ENCODE measurements around the gene P3H4. TPM values are rescaled to one million over a fixed set of nuclear protein-coding genes. Genes with fewer than 3 reads are reported as not detected.
"Not testable (repeated sequence)": the region's sequence is repeated elsewhere in the genome, so short reads cannot be mapped to it uniquely, and the experiment has no call there.

The P3H4 gene
- total RNA-seq, result 10 to 100 TPM; 15.8 to 19.6 TPM

GRCh38 chr17:41811549-41812380 lies at the start of gene P3H4:
TSS of gene P3H4 (minus strand) at chr17:41811949. CDS start at chr17:41811915, 34 bp downstream.
- no peaks in the 10 kb centered on the region for H3K27me3 ChIP-seq (replicated peaks; ENCODE audit: insufficient read depth)
- peak within 1 kb of the TSS; percentile 78 to 79 for H3K27ac ChIP-seq
- H3K4me3 ChIP-seq, result peak within 1 kb of the TSS; percentile 60 to 73
- H3K36me3 ChIP-seq, result no peaks in the 10 kb centered on the region
- H3K9me3 ChIP-seq, result no peaks in the 10 kb centered on the region
- under 1% methylated on average over 54 of the region's 96 CpGs for WGBS
- peak; percentile 40 for TF ChIP-seq POLR2A (IDR thresholded peaks at IDR 0.05)
- peak; percentile 47 to 89 (median 76) for TF ChIP-seq CTCF (IDR thresholded peaks at IDR 0.05)
- TF ChIP-seq POLR2AphosphoS5 (IDR thresholded peaks at IDR 0.05), result no peak
- peak; percentile 79 for DNase-seq (ENCODE audit: low spot score)
- H3K4me1 ChIP-seq (replicated peaks), result peaks cover 8% of the 10 kb centered on the region
- intact Hi-C loops (cut with DNase I), result no loop called here

- Histone ChIP-seq H3K4me1 (replicated peaks) (peaks cover 6% of the 10 kb centered on the region), H3K36me3 (no peaks in the 10 kb centered on the region), H3K4me3 (no peak overlapping the region), H3K9me3 (no peaks in the 10 kb centered on the region), H3K27ac (no peak overlapping the region), H3K27me3 (replicated peaks; ENCODE audit: insufficient read depth) (no peaks in the 10 kb centered on the region)
- DNase-seq (ENCODE audit: low spot score), result no peak
- 69% methylated on average over 3 of the region's 3 CpGs for WGBS
- TF ChIP-seq POLR2A (IDR thresholded peaks at IDR 0.05) (no peak), CTCF (IDR thresholded peaks at IDR 0.05) (no peak)
- intact Hi-C loops (cut with DNase I), result no loop called here
These were observed 48.6 kb upstream of the P3H4 start for GRCh38 chr17:41860254-41860931.

- H3K4me1 ChIP-seq (replicated peaks); H3K4me3 ChIP-seq; H3K36me3 ChIP-seq; H3K27ac ChIP-seq; H3K27me3 ChIP-seq (replicated peaks; ENCODE audit: insufficient read depth); H3K9me3 ChIP-seq; intact Hi-C loops (cut with DNase I); DNase-seq (ENCODE audit: low spot score): not testable (repeated sequence)
- 96% methylated on average over 14 of the region's 14 CpGs for WGBS
These were observed 39.6 kb upstream of the P3H4 start for GRCh38 chr17:41851382-41851781.

GRCh38 chr17:41849251-41849990 lies 37.7 kb upstream of the P3H4 start:
- no peak for DNase-seq (ENCODE audit: low spot score)
- Histone ChIP-seq H3K27me3 (replicated peaks; ENCODE audit: insufficient read depth) (no peaks in the 10 kb centered on the region), H3K4me1 (replicated peaks) (no peaks in the 10 kb centered on the region), H3K27ac (no peak overlapping the region), H3K36me3 (no peaks in the 10 kb centered on the region), H3K4me3 (no peak overlapping the region), H3K9me3 (no peaks in the 10 kb centered on the region)
- TF ChIP-seq POLR2AphosphoS5 (IDR thresholded peaks at IDR 0.05) (no peak), POLR2A (IDR thresholded peaks at IDR 0.05) (no peak), CTCF (IDR thresholded peaks at IDR 0.05) (no peak)
- WGBS, result 76% methylated on average over 4 of the region's 4 CpGs
- intact Hi-C loops (cut with DNase I), result no loop called here

- DNase-seq (ENCODE audit: low spot score), result no peak
- Histone ChIP-seq H3K27me3 (replicated peaks; ENCODE audit: insufficient read depth) (no peaks in the 10 kb centered on the region), H3K9me3 (no peaks in the 10 kb centered on the region), H3K27ac (no peak overlapping the region), H3K4me1 (replicated peaks) (no peaks in the 10 kb centered on the region), H3K36me3 (no peaks in the 10 kb centered on the region), H3K4me3 (no peak overlapping the region)
- TF ChIP-seq POLR2AphosphoS5 (IDR thresholded peaks at IDR 0.05) (no peak), CTCF (IDR thresholded peaks at IDR 0.05) (no peak), POLR2A (IDR thresholded peaks at IDR 0.05) (no peak)
- 37% methylated on average over 4 of the region's 4 CpGs for WGBS
- intact Hi-C loops (cut with DNase I), result no loop called here
These were observed 37.0 kb upstream of the P3H4 start for GRCh38 chr17:41848788-41849187.
